Measurements from ENCODE around the gene HERC2.
"Not testable (repeated sequence)": the region's sequence is repeated elsewhere in the genome, so short reads cannot be mapped to it uniquely, and the experiment has no call there.

GRCh38 chr15:28151864-28152537, 170.0 kb downstream of the HERC2 start:
- TF ChIP-seq ZNF274 (IDR thresholded peaks at IDR 0.05; ENCODE audit: low read depth, low read length); YY1 (IDR thresholded peaks at IDR 0.05; ENCODE audit: insufficient read depth, insufficient read length); SUZ12 (IDR thresholded peaks at IDR 0.05; ENCODE audit: extremely low read depth, insufficient read depth, insufficient read length): not testable (repeated sequence)
